Myocyte (in vitro differentiated cells): ENCODE measurements around the gene GPRASP3. TPM values are rescaled to one million over a fixed set of nuclear protein-coding genes. Genes with fewer than 3 reads are reported as not detected.
A peak's percentile ranks its signal among the peaks of the same experiment; 100 is the strongest.

ENCODE experiments used
- DNase-seq: peaks from one replicate; pipeline ENCODE4 v3.0.0-alpha.2; 2012; ENCODE audit warnings: low read depth
- total RNA-seq: library from RNA; depleted of rRNA; stranded (reverse); fragments of >200 nt; gene quantifications from 2 replicates; pipeline ENCODE4 v1.2.3, GENCODE V29; 2014

Gene GPRASP3
- total RNA-seq, 1 donor from 2014 or later: 4.3 TPM

- DNase-seq: no peak
Measured at GRCh38 chrX:102745857-102746584, 25.5 kb downstream of the GPRASP3 start.

DNA sequence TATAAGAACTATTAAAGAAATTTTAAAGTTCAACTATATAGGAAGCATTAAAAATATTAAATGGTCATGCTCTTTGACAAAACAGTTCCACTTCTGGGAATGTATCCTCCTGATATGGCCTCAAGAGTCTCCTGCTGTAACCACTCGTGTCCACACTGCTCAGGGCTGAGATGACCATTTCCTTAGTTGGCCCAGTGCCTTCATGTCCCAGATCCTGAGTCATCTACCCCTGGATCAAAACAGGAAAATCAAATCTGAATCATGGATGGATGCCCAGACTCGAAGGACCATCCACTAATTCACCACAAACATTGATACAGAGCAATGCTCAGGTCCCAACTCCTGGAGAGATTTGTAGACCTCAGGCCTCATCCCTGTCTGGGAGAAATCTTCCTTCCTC is 44.7 kb downstream of the GPRASP3 start:
- DNase-seq: peak; percentile 23

- peak; percentile 33 for DNase-seq
Measured at GRCh38 chrX:102765809-102766208, 45.3 kb downstream of the GPRASP3 start.

- DNase-seq: no peak
Measured at GRCh38 chrX:102767287-102767686, 46.7 kb downstream of the GPRASP3 start.

DNA sequence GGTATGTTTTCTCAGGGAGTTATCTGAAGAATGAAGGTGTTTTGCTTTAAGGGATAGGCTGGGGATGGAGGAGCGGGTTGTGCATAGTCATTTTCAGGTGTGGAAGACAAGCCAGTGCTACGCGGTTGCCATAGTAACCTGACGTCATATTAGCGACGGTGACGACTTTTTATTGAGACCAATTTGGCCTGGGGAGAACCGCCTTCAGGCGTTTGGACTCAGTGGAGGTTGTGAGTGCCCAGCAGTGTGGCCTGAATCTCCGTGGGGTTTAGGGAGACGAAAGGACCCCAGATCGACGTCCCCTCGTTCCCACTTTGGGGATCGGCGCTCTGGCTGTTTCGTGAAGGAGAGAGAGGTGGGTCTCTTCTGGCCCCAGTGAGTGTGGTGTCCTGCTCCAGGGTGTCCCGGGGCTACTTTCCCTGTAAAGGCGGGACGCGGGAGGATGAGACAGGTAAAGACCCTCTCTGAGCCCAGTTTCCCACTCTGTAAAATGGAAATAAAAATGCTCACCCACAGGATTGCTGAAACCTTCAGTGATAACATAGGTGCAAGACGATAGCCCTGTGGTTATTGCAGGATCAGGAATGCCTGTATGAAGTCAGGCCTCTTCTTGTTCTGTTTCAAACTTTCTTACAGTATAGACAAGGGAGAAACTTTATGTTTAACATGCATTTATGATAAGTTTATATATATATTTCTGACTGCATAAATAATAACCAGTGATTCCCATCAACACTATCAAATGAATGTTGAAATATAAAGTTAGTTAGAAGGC is 48.6 kb downstream of the GPRASP3 start:
- peak; percentile 89 for DNase-seq

Other genes with a start within 250 kb of the GPRASP3 start
- not detected in 2 replicates for gene TCP11X2, start 248.9 kb upstream of the GPRASP3 start, total RNA-seq
- 0.35 TPM in 1 of 2 replicates, not detected in the other for gene TMSB15A, start 204.0 kb upstream of the GPRASP3 start, total RNA-seq
- gene ARMCX5, start 121.2 kb upstream of the GPRASP3 start, total RNA-seq: 12.9 and 13.6 TPM in 2 replicates
- gene GPRASP1, start 69.3 kb upstream of the GPRASP3 start, total RNA-seq: 1.3 and 1.8 TPM in 2 replicates
- gene GPRASP2, start 8.3 kb upstream of the GPRASP3 start, total RNA-seq: 6.6 and 11.0 TPM in 2 replicates
- 0.43 TPM in 1 of 2 replicates, not detected in the other for gene RAB40AL, start 216.5 kb downstream of the GPRASP3 start, total RNA-seq